Neural progenitor cell (in vitro differentiated cells): ENCODE data around the gene STX11. TPM values are rescaled to one million over a fixed set of nuclear protein-coding genes. Genes with fewer than 3 reads are reported as not detected.

Experiments
- DNase-seq: peaks from one replicate; pipeline ENCODE4 v3.0.0-alpha.2; 2016; ENCODE audit warnings: low spot score
- H2AFZ ChIP-seq: fragments of 200-600 bp; sonication (generic); replicated peaks from 2 replicates; pipeline ENCODE4 v1.6.1; 2016; ENCODE audit warnings: antibody characterized with exemption
- H3F3A ChIP-seq: fragments of 200-600 bp; sonication (generic); 2 replicates; pipeline ENCODE4 v1.6.1; 2016; ENCODE audit warnings: antibody characterized with exemption, low read depth
- H3K27ac ChIP-seq: fragments of 200-600 bp; sonication (generic); 2 replicates; pipeline ENCODE4 v1.5.1; 2016; ENCODE audit warnings: mild to moderate bottlenecking
- H3K27me3 ChIP-seq: fragments of 200-600 bp; sonication (generic); 2 replicates; pipeline ENCODE4 v1.6.1; 2016; ENCODE audit warnings: mild to moderate bottlenecking, moderate library complexity
- H3K36me3 ChIP-seq: fragments of 200-600 bp; sonication (generic); 2 replicates; pipeline ENCODE4 v1.5.1; 2016
- H3K4me1 ChIP-seq: fragments of 200-600 bp; sonication (generic); 2 replicates; pipeline ENCODE4 v1.6.1; 2016; ENCODE audit warnings: mixed run types
- H3K4me2 ChIP-seq: fragments of 200-600 bp; sonication (generic); 2 replicates; pipeline ENCODE4 v1.6.1; 2016
- H3K4me3 ChIP-seq: fragments of 200-600 bp; sonication (generic); 2 replicates; pipeline ENCODE4 v1.5.1; 2016
- H3K79me2 ChIP-seq: fragments of 200-600 bp; sonication (generic); 2 replicates; pipeline ENCODE4 v1.6.1; 2016; ENCODE audit warnings: low read depth
- H3K9ac ChIP-seq: fragments of 200-600 bp; sonication (generic); 2 replicates; pipeline ENCODE4 v1.6.1; 2016
- H3K9me3 ChIP-seq: fragments of 200-600 bp; sonication (generic); 2 replicates; pipeline ENCODE4 v1.5.1; 2016; ENCODE audit warnings: low read depth
- H4K20me1 ChIP-seq: fragments of 200-600 bp; sonication (generic); 2 replicates; pipeline ENCODE4 v1.6.1; 2016; ENCODE audit warnings: low read depth
- H3K27ac Mint-ChIP-seq: 3 replicates; pipeline ENCODE4 v1.8.0; 2021; ENCODE audit warnings: mixed read lengths
- H3K27me3 Mint-ChIP-seq: 2 replicates; pipeline ENCODE4 v1.8.0; 2022; ENCODE audit warnings: low read depth, mild to moderate bottlenecking, inconsistent platforms, moderate library complexity, mixed read lengths; ENCODE audit not compliant: insufficient read depth
- H3K36me3 Mint-ChIP-seq: 3 replicates; pipeline ENCODE4 v1.8.0; 2021; ENCODE audit warnings: mixed read lengths
- H3K4me1 Mint-ChIP-seq: 3 replicates; pipeline ENCODE4 v1.8.0; 2021; ENCODE audit warnings: mixed read lengths
- H3K4me3 Mint-ChIP-seq: 3 replicates; pipeline ENCODE4 v1.8.0; 2021; ENCODE audit warnings: mild to moderate bottlenecking, moderate library complexity, mixed read lengths
- H3K9me3 Mint-ChIP-seq: 3 replicates; pipeline ENCODE4 v1.8.0; 2020; ENCODE audit warnings: mixed read lengths
- EZH2 ChIP-seq: fragments of 200-600 bp; sonication (generic); IDR thresholded peaks from 2 replicates; pipeline ENCODE4 v1.6.1; 2017; ENCODE audit warnings: antibody characterized with exemption, mild to moderate bottlenecking, moderate library complexity
- EZH2phosphoT487 ChIP-seq: fragments of 200-600 bp; sonication (generic); IDR thresholded peaks from 2 replicates; pipeline ENCODE4 v1.6.1; 2017; ENCODE audit warnings: antibody characterized with exemption
- total RNA-seq: library from RNA; depleted of rRNA; stranded (reverse); fragments of >200 nt; gene quantifications from 2 replicates; pipeline ENCODE4 v1.2.3, GENCODE V29; 2015; ENCODE audit warnings: low replicate concordance
- TF ChIP-seq, protein P1 (sequence below): fragments of 200-600 bp; sonication (generic); IDR thresholded peaks from 2 replicates; pipeline ENCODE4 v1.5.1; 2017; ENCODE audit warnings: antibody characterized with exemption, mild to moderate bottlenecking

The STX11 gene
- total RNA-seq, 1 donor from 2014 or later = not detected

DNA sequence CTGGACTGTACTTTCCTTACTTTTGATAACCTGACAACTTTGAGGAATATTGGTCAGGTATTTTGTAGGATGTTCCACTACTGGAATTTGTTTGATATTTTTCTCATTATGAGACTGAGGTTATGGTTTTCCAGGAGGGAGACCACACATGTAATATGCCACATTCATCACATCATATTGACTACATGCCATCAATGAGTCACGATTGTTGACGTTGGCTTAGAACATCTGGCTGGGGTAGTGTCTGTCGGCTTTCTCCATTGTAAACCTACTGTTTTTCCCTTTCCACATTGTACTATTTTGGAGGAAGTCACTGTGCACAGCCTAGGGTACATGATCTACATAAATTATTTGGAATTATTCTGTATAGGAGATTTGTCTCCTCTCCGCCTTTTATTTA is 1.4 kb upstream of the STX11 start:
- no peak for DNase-seq
- Mint-ChIP-seq H3K9me3 (no peaks in the 10 kb centered on the region), H3K4me3 (peak overlapping the region; percentile 5), H3K27ac (no peak overlapping the region), H3K27me3 (peaks cover 42% of the 10 kb centered on the region), H3K36me3 (no peaks in the 10 kb centered on the region), H3K4me1 (peaks cover 7% of the 10 kb centered on the region)
- Histone ChIP-seq H3K4me2 (no peak overlapping the region), H3K36me3 (no peaks in the 10 kb centered on the region), H3K79me2 (no peaks in the 10 kb centered on the region), H3K27ac (no peak overlapping the region), H3K9ac (no peak overlapping the region), H3K4me3 (no peak overlapping the region), H3F3A (no peaks in the 10 kb centered on the region), H2AFZ (no peak overlapping the region), H3K4me1 (peaks cover 5% of the 10 kb centered on the region), H3K9me3 (no peaks in the 10 kb centered on the region), H3K27me3 (peaks cover 76% of the 10 kb centered on the region), H4K20me1 (no peaks in the 10 kb centered on the region)
- TF ChIP-seq, protein P1, sequence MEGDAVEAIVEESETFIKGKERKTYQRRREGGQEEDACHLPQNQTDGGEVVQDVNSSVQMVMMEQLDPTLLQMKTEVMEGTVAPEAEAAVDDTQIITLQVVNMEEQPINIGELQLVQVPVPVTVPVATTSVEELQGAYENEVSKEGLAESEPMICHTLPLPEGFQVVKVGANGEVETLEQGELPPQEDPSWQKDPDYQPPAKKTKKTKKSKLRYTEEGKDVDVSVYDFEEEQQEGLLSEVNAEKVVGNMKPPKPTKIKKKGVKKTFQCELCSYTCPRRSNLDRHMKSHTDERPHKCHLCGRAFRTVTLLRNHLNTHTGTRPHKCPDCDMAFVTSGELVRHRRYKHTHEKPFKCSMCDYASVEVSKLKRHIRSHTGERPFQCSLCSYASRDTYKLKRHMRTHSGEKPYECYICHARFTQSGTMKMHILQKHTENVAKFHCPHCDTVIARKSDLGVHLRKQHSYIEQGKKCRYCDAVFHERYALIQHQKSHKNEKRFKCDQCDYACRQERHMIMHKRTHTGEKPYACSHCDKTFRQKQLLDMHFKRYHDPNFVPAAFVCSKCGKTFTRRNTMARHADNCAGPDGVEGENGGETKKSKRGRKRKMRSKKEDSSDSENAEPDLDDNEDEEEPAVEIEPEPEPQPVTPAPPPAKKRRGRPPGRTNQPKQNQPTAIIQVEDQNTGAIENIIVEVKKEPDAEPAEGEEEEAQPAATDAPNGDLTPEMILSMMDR = no peak
- no peak for TF ChIP-seq EZH2
- no peak for TF ChIP-seq EZH2phosphoT487

DNA sequence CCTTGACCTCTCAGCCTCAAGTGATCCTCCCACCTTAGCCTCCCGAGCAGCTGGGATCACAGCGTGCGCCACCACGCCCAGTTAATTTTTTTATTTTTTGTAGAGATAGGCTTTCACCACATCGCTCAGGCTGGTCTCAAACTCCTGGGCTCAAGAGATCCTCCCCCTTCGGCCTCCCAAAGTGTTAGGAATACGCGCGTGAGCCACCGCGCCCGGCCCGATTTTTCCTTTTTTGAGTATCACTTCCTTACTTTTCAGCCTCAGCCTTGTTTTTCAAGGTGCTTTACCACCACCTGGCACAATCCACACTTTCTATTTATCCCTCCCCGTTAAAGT is 791 bp upstream of the STX11 start:
- Histone ChIP-seq H2AFZ (peak overlapping the region; percentile 78), H3K4me2 (peak overlapping the region; percentile 80), H3K27me3 (peaks cover 76% of the 10 kb centered on the region), H3K4me3 (peak overlapping the region; percentile 70), H3K27ac (no peak overlapping the region), H3F3A (no peaks in the 10 kb centered on the region), H3K4me1 (peaks cover 5% of the 10 kb centered on the region), H3K9me3 (no peaks in the 10 kb centered on the region), H3K9ac (no peak overlapping the region), H4K20me1 (no peaks in the 10 kb centered on the region), H3K36me3 (no peaks in the 10 kb centered on the region), H3K79me2 (no peaks in the 10 kb centered on the region)
- Mint-ChIP-seq H3K27ac (no peak overlapping the region), H3K9me3 (no peaks in the 10 kb centered on the region), H3K4me3 (peak overlapping the region; percentile 87), H3K4me1 (peaks cover 7% of the 10 kb centered on the region), H3K27me3 (peaks cover 42% of the 10 kb centered on the region), H3K36me3 (no peaks in the 10 kb centered on the region)
- TF ChIP-seq, protein P1 = no peak
- TF ChIP-seq EZH2phosphoT487 = no peak
- no peak for TF ChIP-seq EZH2
- peak; percentile 11 for DNase-seq

DNA sequence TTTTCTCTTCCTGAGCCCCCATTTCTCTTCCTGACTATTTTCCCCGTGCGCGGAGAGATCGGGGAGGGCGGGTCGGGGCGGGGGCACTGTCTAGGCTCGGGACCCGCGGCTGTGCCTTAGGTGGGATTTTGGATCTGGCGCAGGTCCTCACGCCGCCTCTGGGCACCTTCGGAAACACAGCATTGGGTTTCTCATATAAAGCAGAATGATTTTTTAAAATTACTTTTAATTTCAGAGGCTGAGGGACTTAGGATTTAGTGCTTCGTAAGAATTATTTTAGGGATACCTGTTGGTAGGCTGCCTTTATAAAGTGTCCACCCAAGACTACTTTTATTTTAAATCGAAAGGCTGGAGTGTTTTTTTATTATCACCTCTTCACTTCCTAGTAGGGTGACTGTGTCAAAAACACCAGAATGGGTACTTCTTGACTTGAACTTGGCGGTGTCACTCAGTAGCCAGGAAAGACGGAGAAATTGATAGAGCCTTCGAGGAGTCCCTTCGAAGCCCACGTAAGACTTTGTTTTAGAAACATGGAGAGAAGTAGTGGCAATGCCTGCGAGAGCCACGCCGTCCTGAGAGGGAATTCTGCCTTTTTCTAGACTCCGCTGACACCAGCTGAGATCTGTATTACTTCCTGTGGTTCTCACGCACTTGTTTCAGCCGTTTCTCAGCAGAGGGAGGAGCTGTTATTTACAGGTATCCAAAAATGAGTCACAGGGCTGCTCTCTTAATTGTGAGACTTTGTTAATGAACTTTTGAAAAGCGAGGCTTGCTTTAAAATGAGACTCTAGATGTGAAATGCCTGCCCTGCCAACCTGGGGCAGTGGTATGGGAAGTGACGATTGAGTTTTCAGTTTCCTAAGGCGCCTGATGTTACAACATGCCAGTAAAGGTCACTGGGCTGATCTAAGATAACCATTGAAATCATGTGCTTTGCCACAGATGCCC is 667 bp downstream of the STX11 start:
- Mint-ChIP-seq H3K9me3 (no peaks in the 10 kb centered on the region), H3K4me1 (peaks cover 7% of the 10 kb centered on the region), H3K4me3 (peak overlapping the region; percentile 89), H3K27me3 (peaks cover 42% of the 10 kb centered on the region), H3K27ac (no peak overlapping the region), H3K36me3 (no peaks in the 10 kb centered on the region)
- Histone ChIP-seq H3K4me1 (peaks cover 5% of the 10 kb centered on the region), H3K4me2 (peak overlapping the region; percentile 80), H3K9ac (no peak overlapping the region), H3K36me3 (no peaks in the 10 kb centered on the region), H3K4me3 (peak overlapping the region; percentile 70), H3K79me2 (no peaks in the 10 kb centered on the region), H3K27me3 (peaks cover 74% of the 10 kb centered on the region), H3K27ac (no peak overlapping the region), H3K9me3 (no peaks in the 10 kb centered on the region), H4K20me1 (no peaks in the 10 kb centered on the region), H2AFZ (peak overlapping the region; percentile 78), H3F3A (no peaks in the 10 kb centered on the region)
- no peak for TF ChIP-seq EZH2
- TF ChIP-seq, protein P1 = peak; percentile 56
- TF ChIP-seq EZH2phosphoT487 = no peak
- DNase-seq = peak; percentile 68
